Suprapubic skin (tissue), 3 donors: ENCODE data around the gene TMEM131.

Experiments
- EP300 ChIP-seq: sonication (generic); formaldehyde crosslinking; IDR thresholded peaks from one replicate; pipeline ENCODE4 v1.6.1; 2017; ENCODE audit warnings: antibody characterized with exemption
- POLR2A ChIP-seq, 2 donors: fragments of 450-650 bp; IDR thresholded peaks; one replicate each; pipeline ENCODE4 v1.6.1; 2017; ENCODE audit warnings: antibody characterized with exemption in 2 of 2, mild to moderate bottlenecking in 2 of 2, moderate library complexity in 2 of 2
- TF ChIP-seq, protein P1 (sequence below), 2 donors: fragments of 200-600 bp in 1 of 2; fragments of 450-650 bp in 1 of 2; sonication (generic) in 1 of 2; IDR thresholded peaks; one replicate each; pipeline ENCODE4 v1.5.1; 2016 to 2019; ENCODE audit warnings: antibody characterized with exemption in 2 of 2, mild to moderate bottlenecking in 1 of 2, moderate library complexity in 1 of 2

DNA sequence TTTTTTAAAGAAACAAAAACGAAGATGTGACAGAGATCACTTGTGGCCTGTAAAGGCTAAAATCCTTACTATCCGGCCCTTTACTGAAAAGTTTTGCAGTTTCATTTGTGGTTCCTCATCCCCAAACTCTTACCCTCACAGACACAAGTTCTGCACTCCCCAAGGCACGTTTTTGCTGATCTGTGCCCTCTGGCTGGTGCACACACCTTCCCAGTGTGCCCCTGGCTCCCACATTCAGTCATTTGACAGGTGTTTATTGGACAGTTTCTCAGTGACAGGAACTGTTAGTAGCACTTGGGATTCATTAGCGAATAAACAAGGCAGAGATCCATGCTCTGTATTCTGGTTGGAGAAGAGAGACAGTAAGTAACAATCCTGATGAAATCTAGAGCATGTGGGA is 259.6 kb downstream of the TMEM131 start:
- TF ChIP-seq, protein P1, sequence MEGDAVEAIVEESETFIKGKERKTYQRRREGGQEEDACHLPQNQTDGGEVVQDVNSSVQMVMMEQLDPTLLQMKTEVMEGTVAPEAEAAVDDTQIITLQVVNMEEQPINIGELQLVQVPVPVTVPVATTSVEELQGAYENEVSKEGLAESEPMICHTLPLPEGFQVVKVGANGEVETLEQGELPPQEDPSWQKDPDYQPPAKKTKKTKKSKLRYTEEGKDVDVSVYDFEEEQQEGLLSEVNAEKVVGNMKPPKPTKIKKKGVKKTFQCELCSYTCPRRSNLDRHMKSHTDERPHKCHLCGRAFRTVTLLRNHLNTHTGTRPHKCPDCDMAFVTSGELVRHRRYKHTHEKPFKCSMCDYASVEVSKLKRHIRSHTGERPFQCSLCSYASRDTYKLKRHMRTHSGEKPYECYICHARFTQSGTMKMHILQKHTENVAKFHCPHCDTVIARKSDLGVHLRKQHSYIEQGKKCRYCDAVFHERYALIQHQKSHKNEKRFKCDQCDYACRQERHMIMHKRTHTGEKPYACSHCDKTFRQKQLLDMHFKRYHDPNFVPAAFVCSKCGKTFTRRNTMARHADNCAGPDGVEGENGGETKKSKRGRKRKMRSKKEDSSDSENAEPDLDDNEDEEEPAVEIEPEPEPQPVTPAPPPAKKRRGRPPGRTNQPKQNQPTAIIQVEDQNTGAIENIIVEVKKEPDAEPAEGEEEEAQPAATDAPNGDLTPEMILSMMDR (IDR thresholded peaks at IDR 0.05) = no peak
- TF ChIP-seq POLR2A (IDR thresholded peaks at IDR 0.05) = no peak
- TF ChIP-seq EP300 = no peak
